Sigmoid colon (tissue), 4 donors: ENCODE measurements around the gene SLC15A5.

Source experiments
- CTCF ChIP-seq, 4 experiments: fragments of 450-650 bp in 3 of 4; fragments of 200-600 bp in 1 of 4; IDR thresholded peaks; one replicate each; pipeline ENCODE4 v1.5.1; 2016 to 2019; ENCODE audit warnings: antibody characterized with exemption in 4 of 4, mild to moderate bottlenecking in 3 of 4, moderate library complexity in 2 of 4
- EP300 ChIP-seq, 4 donors: sonication (generic); formaldehyde crosslinking; IDR thresholded peaks; one replicate each; pipeline ENCODE4 v1.6.1; 2017; ENCODE audit warnings: antibody characterized with exemption in 4 of 4
- POLR2A ChIP-seq, 2 donors: fragments of 450-650 bp; IDR thresholded peaks; one replicate each; pipeline ENCODE4 v1.6.1; 2016; ENCODE audit warnings: antibody characterized with exemption in 2 of 2, mild to moderate bottlenecking in 2 of 2, moderate library complexity in 2 of 2
- POLR2AphosphoS5 ChIP-seq, 4 donors: sonication (generic); formaldehyde crosslinking; IDR thresholded peaks; one replicate each; pipeline ENCODE4 v1.6.1; 2017; ENCODE audit warnings: antibody characterized with exemption in 4 of 4

GRCh38 chr12:16299403-16299802 is 21.9 kb upstream of the SLC15A5 start:
- TF ChIP-seq EP300 (IDR thresholded peaks at IDR 0.05) (no peak), POLR2AphosphoS5 (IDR thresholded peaks at IDR 0.05) (no peak), CTCF (IDR thresholded peaks at IDR 0.05) (no peak), POLR2A (IDR thresholded peaks at IDR 0.05) (no peak)
